Astrocyte (in vitro differentiated cells and primary cell): ENCODE measurements around the gene SPAG5.

Experiments
- EZH2 ChIP-seq: IDR thresholded peaks from 2 replicates; pipeline ENCODE4 v1.6.1; 2012; ENCODE audit warnings: mild to moderate bottlenecking, low read length, inconsistent platforms; ENCODE audit not compliant: insufficient read depth
- TF ChIP-seq, protein P1 (sequence below): IDR thresholded peaks from 2 replicates; pipeline ENCODE4 v1.5.1; 2011; ENCODE audit warnings: low read depth, mild to moderate bottlenecking, inconsistent platforms, low read length, moderate library complexity; ENCODE audit not compliant: insufficient read depth

GRCh38 chr17:28571361-28572122 is 27.3 kb downstream of the SPAG5 start, which contains the start of gene PIGS:
- TF ChIP-seq EZH2: no peak
- TF ChIP-seq, protein P1, sequence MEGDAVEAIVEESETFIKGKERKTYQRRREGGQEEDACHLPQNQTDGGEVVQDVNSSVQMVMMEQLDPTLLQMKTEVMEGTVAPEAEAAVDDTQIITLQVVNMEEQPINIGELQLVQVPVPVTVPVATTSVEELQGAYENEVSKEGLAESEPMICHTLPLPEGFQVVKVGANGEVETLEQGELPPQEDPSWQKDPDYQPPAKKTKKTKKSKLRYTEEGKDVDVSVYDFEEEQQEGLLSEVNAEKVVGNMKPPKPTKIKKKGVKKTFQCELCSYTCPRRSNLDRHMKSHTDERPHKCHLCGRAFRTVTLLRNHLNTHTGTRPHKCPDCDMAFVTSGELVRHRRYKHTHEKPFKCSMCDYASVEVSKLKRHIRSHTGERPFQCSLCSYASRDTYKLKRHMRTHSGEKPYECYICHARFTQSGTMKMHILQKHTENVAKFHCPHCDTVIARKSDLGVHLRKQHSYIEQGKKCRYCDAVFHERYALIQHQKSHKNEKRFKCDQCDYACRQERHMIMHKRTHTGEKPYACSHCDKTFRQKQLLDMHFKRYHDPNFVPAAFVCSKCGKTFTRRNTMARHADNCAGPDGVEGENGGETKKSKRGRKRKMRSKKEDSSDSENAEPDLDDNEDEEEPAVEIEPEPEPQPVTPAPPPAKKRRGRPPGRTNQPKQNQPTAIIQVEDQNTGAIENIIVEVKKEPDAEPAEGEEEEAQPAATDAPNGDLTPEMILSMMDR: no peak
